GM12891 (cell line): ENCODE results near the gene PICALM.

ENCODE experiments used
- POLR2A ChIP-seq: IDR thresholded peaks from 2 replicates; pipeline ENCODE4 v1.6.1; 2011; ENCODE audit warnings: low read depth, low read length, control low read depth
- POLR2AphosphoS5 ChIP-seq: IDR thresholded peaks from 2 replicates; pipeline ENCODE4 v1.6.1; 2011; ENCODE audit warnings: low read depth, low read length, control low read depth
- POU2F2 ChIP-seq: IDR thresholded peaks from 2 replicates; pipeline ENCODE4 v1.6.1; 2011; ENCODE audit warnings: low read depth, mild to moderate bottlenecking, control low read depth, low read length, moderate library complexity
- TAF1 ChIP-seq: IDR thresholded peaks from 2 replicates; pipeline ENCODE4 v1.6.1; 2011; ENCODE audit warnings: low read depth, low read length, control low read depth

DNA sequence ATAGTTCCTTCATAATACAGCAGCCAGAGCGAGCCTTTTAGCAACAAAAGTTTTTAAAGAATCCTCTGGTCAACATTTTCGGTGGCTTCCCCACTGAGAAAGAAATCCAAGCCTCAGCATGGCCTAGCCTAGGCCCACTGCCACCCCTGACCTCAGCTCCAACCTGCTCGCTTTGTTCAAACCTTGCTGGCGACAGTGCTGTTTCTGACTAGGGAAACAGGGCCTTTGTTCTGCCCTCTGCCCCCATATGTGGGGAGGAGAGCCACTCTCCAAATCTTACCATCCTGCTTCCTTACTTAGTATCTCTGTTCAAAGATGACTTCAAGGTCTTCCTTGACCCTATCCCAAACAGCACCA, 117.9 kb downstream of the PICALM start:
- no peak; the same call in 1 of the 2 replicates for TF ChIP-seq POLR2AphosphoS5
- TF ChIP-seq POLR2A, result no peak
- TF ChIP-seq TAF1, result no peak
- TF ChIP-seq POU2F2, result no peak
